GM18868 (cell line): ENCODE data around the gene SFMBT2.

Experiments used
- ATAC-seq: cut with Tn5 transposase; IDR thresholded peaks from one replicate; pipeline ENCODE4 v1.9.1; 2021; ENCODE audit warnings: mild to moderate bottlenecking, moderate library complexity; ENCODE audit not compliant: unreplicated experiment

The SFMBT2 gene

DNA sequence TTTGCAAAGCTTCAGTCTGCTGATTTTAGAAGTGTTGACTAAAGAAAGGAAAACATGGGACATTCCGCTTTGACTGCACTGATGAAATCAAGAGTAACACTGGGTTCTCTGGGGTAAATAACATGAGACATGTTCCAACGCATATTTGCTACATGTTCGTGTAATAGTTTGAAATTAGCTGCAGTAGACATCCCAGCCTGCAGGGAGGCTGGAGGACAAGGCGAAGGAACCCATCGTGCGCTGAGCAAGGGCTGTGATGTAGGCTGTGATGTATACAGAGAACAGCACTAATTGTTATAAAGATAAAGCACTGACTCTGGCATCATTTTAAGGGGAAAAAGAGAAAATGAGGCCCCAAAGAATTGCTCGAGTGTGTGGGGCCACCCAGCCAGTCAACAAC is 40.3 kb downstream of the SFMBT2 start:
- ATAC-seq, result no peak

GRCh38 chr10:7365027-7365745 is 45.6 kb downstream of the SFMBT2 start:
- ATAC-seq, result no peak

DNA sequence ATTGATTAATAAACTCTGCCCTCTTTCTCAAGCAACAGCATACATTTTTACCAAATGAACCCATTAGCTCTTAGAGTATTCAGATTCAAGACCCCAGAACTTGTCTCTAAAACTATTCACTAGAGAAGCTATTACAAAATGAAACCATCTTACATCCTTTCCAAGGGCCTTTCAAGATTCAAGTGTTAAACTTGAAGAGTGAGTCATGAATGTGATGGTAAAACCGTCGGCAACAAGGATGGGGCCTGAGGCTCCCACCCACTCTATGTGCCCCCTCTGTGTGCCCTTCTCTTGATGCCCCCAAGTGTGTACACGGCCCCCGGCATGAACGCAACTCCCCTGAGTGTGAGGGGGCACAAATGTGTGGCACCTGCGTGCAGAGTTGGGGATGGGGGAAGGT is 46.4 kb downstream of the SFMBT2 start:
- no peak for ATAC-seq

- ATAC-seq, result no peak
These were observed 47.1 kb downstream of the SFMBT2 start for GRCh38 chr10:7363700-7364099.

DNA sequence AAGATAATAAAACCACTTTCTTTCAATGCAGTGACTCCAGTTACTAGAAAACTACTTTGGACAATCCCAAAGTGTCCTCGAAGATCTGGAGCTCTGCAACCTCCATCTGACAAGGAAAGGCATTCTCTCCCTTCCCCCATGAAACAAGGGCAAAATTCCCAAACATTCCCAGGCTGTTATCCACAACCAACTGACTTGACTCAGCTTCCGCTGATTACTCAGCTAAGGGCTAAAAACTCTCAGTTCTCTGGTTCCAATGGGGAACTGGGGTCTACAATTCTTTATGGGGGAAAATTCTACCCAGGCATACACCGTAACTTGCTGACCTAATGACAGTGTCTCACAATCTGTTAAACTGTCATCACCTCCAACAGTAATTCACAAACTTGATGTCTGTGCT is 48.4 kb downstream of the SFMBT2 start:
- ATAC-seq, result no peak

DNA sequence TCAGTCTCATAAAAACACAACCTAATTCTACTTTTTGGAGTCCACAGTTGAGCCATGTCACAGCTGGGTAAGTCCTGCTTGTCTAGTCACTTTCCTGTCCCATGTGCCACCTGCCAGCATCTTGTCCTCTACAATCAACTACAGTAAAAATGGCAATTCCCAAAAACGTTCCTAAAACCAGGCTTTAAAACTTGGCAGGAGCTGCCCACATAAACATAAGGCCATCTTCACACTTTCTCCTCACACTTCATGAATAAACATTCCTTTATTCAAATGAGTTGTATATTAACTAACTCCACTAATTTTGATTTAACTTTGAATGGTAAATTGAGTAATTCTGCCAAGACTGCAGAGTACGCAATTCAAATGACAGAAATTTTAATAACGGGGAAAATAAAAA is 49.5 kb downstream of the SFMBT2 start:
- ATAC-seq, result no peak

GRCh38 chr10:7359954-7360353 is 50.9 kb downstream of the SFMBT2 start:
- ATAC-seq, result no peak

- ATAC-seq, result no peak
These were observed 51.5 kb downstream of the SFMBT2 start for GRCh38 chr10:7359356-7359755.

GRCh38 chr10:7357193-7357592 is 53.6 kb downstream of the SFMBT2 start:
- no peak for ATAC-seq

DNA sequence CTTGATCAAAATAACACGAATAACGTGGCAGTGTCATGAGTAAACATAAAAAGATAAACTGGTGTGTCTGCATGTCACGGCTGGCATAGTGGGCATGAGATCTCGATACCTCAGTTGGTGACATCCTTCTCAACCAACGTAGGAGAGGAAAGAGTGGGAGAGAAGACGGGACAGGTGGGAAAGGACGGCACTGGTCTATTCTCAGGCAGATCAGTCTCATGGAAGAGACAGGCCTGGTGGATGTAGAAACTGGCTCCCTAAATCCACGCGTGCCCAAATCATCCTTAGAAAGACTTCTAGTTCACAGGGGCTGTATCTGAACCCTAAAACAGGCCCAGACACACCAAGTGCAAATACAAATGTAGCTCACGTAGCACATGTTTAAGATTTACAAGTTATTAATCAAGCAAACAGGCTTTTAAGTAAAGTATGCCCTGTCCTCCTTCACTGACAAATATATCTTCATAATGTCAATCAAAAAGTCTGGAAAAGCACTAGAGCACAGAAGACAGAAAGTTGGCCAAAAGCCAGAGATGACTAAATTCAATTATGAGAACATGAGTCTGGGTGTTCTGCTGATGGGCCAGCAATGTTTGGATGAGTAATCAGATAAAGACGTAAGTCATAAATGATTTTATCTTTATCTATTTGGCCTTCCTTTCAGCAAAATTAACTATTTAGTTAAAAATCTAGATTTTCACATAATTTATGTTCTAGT is 56.3 kb downstream of the SFMBT2 start:
- ATAC-seq, result peak; percentile 47

DNA sequence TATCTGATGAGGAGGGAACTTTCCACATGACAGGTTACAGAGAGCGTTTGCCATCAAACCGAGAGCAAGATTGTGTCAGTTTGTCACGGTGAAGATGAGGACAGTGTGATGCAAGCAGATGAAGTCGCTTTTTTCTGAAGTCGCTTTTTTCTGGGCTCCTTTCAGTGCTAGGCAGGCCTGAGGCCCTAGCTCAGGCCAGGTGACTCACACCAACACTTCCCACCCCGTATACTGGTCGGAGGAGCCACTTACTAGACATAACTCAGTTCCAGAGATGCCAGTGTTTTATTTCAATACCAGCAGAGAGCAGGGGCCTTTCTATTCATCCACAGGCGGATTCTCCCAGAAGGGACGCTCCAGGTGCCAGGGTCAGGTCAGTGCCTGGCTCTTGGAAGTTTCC is 58.9 kb downstream of the SFMBT2 start:
- no peak for ATAC-seq

DNA sequence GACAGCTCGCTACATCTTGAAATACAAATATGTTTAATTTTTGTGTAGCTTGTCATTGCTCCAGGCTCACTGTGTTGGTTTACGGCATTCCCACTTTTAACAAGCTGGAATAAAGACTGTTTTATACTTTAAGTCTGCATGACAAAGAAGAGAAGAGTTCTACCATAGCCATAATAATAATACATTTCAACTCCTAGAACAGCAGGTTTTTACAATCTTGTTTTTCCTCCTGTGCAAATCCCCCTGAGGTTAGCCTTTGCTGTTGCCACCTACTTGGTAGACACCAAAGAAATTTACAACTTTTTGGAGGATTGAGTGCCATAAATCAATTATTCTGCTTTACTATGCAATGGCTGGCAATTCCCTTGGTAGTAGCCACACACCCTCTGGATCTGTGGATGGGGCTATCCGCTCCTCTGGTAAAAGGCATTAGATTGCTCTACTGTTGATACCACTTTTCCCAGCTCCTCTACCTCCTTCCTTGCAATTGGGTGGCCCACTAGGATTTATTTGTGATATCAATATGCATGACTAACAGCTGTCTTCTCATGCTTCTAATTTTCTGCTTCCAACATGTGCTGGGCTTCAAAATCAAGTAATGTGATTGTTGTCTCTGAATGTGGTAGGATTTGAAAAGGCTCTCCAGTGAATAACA is 60.2 kb downstream of the SFMBT2 start:
- ATAC-seq, result no peak

- no peak for ATAC-seq
These were observed 65.1 kb downstream of the SFMBT2 start for GRCh38 chr10:7345717-7346116.

- ATAC-seq, result no peak
These were observed 67.8 kb downstream of the SFMBT2 start for GRCh38 chr10:7343040-7343439.

DNA sequence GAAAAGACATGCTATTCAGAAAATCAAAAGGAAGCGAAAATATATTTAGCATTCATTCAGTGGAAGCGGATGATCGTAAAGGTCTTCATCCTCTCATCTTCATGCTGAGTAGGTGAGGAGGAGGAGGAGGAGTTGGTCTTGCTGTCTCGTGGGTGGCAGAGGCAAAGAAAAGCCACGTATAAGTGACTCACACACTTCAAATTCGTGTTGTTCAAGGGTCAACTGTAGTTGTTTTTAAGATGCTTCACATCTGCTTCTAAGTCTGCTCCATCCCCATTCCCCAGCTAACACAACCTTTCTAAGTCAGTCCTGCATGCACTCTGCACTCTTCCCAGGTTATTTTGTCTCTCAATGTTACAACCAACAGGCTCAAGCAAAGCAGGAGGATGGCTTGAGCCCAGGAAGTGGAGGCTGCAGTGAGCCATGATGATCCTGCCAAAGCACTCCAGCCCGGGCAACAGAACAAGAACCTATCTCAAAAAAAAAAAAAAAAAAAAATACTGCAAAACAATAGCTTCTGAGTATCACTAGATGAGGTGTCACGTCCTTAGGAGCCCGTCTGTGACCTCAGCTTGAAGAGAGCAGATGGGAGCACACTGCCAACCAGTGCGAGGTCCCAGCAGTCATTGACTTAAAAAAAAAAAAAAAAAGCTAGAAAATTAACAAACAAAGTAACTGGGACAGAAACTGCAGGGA is 70.5 kb downstream of the SFMBT2 start:
- no peak for ATAC-seq

GRCh38 chr10:7339510-7339909 is 71.3 kb downstream of the SFMBT2 start:
- ATAC-seq, result no peak

DNA sequence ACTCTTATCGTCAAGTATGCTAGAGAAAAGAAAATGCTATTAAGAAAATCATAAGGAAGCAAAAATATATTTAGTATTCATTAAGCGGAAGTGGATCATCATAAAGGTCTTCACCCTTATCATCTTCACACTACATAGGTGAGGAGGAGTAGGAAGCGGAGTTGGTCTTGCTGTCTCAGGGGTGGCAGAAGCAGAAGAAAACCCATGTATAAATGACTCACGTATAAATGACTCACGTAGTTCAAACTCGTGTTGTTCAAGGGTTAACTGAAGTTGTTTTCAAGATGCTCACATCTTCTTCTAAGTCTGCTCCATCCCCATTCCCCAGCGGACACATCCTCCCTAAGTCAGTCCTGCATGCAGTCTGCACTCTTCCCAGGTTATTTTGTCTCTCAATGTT is 72.4 kb downstream of the SFMBT2 start:
- ATAC-seq, result no peak

DNA sequence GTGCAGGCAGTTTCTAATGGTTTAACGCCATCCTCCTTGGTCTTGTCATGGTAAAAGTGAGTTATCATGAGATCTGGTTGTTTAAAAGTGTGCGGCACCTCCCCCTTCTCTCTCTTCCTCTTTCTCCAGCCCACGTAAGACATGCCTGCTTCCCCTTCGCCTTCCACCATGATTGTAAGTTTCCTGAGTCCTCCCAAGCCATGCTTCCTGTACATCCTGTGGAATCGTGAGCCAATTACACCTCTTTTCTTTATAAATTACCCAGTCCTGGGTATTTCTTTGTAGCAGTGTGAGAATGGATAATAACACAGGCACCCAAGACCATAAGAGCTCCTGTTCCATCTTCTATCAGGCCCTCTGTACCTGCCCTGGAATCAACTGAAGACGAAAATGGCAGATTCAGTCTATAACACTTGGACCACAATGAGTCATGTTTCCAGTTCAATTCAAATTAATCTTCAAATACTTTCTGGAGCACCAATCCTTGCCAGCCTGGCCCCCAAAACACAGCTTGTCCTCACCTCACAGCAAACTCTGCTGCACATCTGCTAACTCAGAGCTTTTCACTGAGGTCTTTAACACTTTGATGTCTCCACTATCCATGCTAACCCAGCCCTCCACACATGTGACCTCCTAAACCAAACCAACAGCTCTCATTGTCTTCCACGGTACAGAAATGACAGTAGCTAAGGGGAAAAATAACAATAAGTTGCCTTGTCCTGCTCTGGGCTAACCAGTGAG is 73.2 kb downstream of the SFMBT2 start:
- ATAC-seq, result peak; percentile 85

DNA sequence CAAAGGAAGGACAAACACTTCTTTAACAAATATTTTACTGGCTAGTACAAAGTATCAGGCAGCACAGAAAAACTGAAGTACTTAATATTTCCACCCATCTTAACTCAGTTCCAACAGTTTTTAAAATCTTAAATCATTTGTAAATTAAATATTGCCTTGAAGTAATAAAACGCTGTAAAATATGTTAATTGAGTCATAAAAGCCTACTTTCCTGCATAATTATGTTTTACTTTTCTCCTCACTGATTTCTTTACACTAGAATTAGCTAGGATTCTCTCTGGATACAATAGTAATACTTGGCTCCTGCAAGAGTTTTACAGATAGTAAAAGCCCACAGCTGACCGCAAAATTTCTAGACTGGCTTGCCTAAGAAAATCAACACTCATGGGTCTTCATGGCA is 74.9 kb downstream of the SFMBT2 start:
- no peak for ATAC-seq

GRCh38 chr10:7334642-7334964 is 76.2 kb downstream of the SFMBT2 start:
- no peak for ATAC-seq
